ENCODE measurements around the gene EPS15. TPM values are rescaled to one million over a fixed set of nuclear protein-coding genes. Genes with fewer than 3 reads are reported as not detected.

The EPS15 gene
- total and polyA plus RNA-seq, 5 experiments from 2014 or later, result 29.5 to 53.8 (median 41.1) TPM

DNA sequence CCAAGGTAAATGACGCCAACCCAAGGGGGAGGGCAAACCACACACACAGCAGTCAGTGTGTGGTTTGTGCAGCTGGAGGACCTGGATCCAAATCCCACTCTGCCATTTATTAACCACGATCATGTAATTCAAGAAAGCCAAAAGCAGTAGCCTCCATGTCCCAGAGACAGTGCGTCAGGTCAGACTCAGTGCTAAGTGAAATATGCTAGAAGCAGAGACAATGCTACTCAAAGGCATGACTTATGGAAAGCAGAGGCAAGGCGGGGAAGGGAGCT is 202.3 kb downstream of the EPS15 start:
- Mint-ChIP-seq H3K9me3 (no peaks in the 10 kb centered on the region), H3K4me1 (peaks cover 0 to 7% (median 1%) of the 10 kb centered on the region in 4 donors), H3K4me3 (no peak overlapping the region), H3K27me3 (peaks cover 0 to 2% (median 0%) of the 10 kb centered on the region in 5 donors), H3K36me3 (no peaks in the 10 kb centered on the region), H3K27ac (no peak overlapping the region)
- ATAC-seq (no peak), DNase-seq (no peak)
- POLR2A ChIA-PET, result no interaction called here

DNA sequence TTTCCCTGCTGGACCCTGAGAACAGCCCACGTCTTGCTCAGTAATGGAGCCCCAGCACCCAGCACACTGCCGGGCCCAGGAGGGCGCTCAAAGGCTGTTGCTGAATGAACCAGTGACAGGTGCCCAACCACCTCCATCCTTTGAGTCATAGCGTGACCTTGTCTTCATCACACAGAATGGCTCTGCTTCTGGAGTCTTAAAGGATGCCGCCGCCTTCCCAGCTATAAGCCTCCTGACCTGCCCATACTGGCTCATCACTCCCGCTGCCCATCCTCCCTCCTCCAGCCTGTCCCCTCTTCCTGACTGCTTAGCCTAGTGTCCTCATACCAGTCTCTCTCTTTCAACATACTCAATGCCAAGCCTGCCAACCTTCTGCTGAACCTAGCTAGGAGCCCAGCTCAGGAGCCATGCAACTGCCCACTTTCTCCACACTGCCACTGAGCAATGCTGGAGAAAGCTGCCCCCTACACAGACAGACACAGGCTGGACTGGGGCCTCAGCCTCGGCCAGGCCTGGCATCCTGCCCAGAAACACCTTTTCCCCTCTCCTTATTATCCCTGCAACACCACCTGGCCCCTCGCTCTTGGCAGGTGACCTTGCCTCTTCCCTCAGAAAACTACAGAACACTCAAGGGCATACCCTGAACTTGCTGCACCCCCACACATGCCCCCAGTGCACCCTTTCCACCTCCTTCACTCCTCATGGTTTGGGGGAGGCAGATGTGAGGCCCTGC is 202.8 kb downstream of the EPS15 start:
- H3K27ac Mint-ChIP-seq, result no peak overlapping the region
- peaks cover 0 to 7% (median 1%) of the 10 kb centered on the region in 4 donors for H3K4me1 Mint-ChIP-seq
- ATAC-seq, result no peak

DNA sequence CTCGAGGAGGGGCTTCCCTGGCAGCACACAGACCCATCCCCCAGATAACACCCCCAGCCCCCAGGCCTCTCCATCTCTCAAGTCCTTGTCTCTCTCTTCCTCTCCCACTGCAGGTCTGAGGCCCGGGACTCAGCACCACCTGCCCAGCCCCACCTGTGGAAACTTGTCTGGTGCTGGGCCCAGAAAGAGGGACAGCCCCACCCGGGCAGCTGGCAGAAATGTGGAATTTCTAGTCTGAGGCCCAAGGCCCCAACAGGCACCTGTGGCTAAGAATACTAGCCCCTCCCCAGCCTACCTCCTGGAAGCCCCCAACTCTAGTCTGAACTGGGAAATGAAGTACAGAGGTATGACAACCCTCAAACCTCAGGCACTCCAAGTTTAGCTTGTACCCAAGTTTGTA is 204.1 kb downstream of the EPS15 start:
- ATAC-seq, result no peak

More for the DNA sequence above, 202.8 kb downstream of the EPS15 start:
- no peak overlapping the region for H3K4me3 Mint-ChIP-seq
- peaks cover 0 to 2% (median 0%) of the 10 kb centered on the region in 5 donors for H3K27me3 Mint-ChIP-seq
- POLR2A ChIA-PET, result no interaction called here
- H3K9me3 Mint-ChIP-seq, result no peaks in the 10 kb centered on the region
- no peak for DNase-seq
- no peaks in the 10 kb centered on the region for H3K36me3 Mint-ChIP-seq

DNA sequence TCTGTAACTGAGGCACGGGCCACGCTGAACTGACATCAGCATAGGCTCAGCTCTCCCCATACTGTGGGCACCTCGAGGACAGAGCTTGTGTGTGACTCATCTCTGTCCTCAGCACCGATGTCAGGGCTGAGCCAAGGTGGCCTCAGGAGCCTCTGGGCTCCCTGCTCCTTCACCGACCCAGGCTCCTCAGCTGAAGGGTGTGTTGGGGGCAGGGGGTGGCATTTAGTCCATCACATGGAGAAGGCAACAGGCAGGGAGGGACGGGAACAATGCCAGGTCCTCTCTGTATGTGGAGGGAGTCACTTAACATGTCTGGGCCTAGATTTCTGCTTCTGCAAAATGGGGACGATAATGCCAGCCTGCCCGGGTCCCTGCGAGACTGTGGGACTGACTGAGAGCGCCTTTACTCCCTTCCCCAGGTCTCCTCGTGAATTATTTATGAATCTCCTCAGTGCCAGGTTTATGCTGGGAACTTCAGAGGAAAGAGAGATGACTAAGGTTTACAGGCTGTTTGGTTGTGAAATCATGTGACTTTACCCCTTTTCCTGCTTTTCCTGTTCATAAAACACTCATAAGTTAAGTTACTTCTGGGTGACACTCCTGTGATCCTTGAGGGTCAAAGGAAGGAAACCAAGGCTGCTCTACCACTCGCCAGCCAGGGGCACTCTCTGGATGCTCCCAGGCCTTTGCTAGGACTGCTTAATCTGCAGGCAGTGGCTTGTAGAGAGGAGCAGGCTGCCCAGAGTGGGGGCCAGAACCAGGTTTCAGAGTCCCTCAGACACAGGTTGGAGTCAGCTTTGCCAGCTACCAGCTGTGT is 204.9 kb downstream of the EPS15 start:
- POLR2A ChIA-PET, result interaction anchor here (0.6 kb wide), 1 partner anchor 215 kb away, joined by 5 read pairs; no protein-coding TSS in a partner anchor
- Mint-ChIP-seq H3K27ac (peak overlapping the region in 2 of 10 donors; percentile 35 to 64), H3K9me3 (no peaks in the 10 kb centered on the region), H3K4me1 (peaks cover 0 to 7% (median 4%) of the 10 kb centered on the region in 4 donors), H3K4me3 (no peak overlapping the region), H3K27me3 (peaks cover 0 to 2% (median 0%) of the 10 kb centered on the region in 5 donors), H3K36me3 (no peaks in the 10 kb centered on the region)
- DNase-seq (no peak), ATAC-seq (no peak)

More for the DNA sequence above, 204.1 kb downstream of the EPS15 start:
- POLR2A ChIA-PET, result interaction anchor here (0.6 kb wide), 1 partner anchor 215 kb away, joined by 5 read pairs; no protein-coding TSS in a partner anchor
- peaks cover 0 to 2% (median 0%) of the 10 kb centered on the region in 5 donors for H3K27me3 Mint-ChIP-seq
- H3K4me1 Mint-ChIP-seq, result peaks cover 0 to 7% (median 4%) of the 10 kb centered on the region in 4 donors
- no peaks in the 10 kb centered on the region for H3K36me3 Mint-ChIP-seq
- H3K27ac Mint-ChIP-seq, result peak overlapping the region in 1 of 10 donors; percentile 22
- H3K9me3 Mint-ChIP-seq, result no peaks in the 10 kb centered on the region
- no peak overlapping the region for H3K4me3 Mint-ChIP-seq
- no peak for DNase-seq

DNA sequence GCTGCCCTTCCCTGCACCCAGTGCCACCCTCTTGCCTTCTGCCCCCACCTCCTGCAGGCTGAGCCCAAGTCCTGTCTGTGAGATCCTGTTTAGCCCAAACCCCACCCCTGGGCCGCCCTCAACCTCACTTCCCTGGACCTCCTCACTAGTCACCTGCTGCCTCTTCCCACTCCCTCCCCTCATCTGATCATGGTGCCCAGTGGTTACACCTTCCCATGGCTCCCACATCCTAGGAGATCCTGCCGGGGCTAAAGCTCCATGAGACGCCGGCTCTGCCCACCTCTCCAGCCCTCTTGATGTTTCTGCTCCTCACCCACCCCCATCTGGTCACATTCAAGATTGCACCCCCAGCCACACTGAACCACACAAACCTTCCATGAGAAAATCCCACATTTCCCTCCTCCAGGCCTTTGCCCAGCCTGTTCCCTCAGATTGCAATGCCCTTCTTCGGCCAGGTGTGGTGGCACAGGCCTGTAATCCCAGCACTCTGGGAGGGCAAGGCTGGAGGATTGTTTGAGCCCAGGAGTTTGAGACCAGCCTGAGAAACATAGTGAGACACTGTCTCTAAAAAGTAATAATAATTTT is 205.7 kb downstream of the EPS15 start:
- ATAC-seq, result no peak
- H3K27ac Mint-ChIP-seq, result peak overlapping the region in 3 of 10 donors; percentile 19 to 73 (median 62)
- H3K27me3 Mint-ChIP-seq, result no peaks in the 10 kb centered on the region
- H3K36me3 Mint-ChIP-seq, result no peaks in the 10 kb centered on the region
- POLR2A ChIA-PET, result no interaction called here
- no peak for DNase-seq
- peaks cover 0 to 7% (median 4%) of the 10 kb centered on the region in 4 donors for H3K4me1 Mint-ChIP-seq
- H3K9me3 Mint-ChIP-seq, result no peaks in the 10 kb centered on the region
- H3K4me3 Mint-ChIP-seq, result no peak overlapping the region

DNA sequence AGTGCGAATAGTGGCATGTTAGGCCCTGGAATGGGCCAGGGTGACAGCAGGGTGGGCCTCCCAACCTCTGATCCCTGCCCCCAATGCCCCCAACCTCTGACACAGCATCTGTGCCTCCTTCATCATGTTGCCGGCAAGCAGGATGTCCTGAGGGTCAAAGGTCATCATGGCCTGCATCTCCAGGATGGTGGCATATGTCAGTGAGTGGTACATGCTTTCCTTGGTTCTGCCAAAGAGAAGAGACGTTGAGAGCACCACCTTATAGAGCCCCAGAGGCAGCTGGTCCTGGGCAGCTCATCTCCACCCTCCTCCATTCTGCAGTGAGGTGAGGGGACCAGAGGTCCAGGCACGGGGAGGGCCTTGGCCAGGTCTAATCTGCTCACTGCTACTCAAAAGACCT is 206.3 kb downstream of the EPS15 start:
- Mint-ChIP-seq H3K4me3 (no peak overlapping the region), H3K9me3 (no peaks in the 10 kb centered on the region), H3K36me3 (no peaks in the 10 kb centered on the region), H3K27ac (no peak overlapping the region), H3K4me1 (peaks cover 0 to 7% (median 4%) of the 10 kb centered on the region in 4 donors), H3K27me3 (no peaks in the 10 kb centered on the region)
- ATAC-seq (no peak), DNase-seq (no peak)
- POLR2A ChIA-PET, result no interaction called here

DNA sequence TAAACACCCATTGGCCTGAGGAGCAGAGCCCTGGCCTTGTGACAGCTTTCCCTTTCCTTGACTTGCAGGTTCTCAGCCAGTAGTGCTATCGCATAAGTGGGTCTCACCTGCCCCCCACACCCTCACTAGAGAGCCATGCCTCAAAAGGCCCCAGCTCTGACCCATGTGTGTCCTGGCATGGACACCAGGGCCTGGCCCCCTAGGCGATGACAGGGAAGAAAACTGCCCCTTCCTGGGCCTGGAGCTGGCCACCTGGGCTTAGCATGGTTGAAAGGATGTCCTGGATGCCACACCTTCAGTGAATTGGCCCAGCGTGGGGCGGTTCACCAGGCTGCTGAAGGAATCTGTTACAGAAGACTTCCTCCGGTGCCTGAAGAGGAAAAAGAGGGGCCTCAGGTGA is 207.2 kb downstream of the EPS15 start:
- Mint-ChIP-seq H3K27ac (no peak overlapping the region), H3K9me3 (no peaks in the 10 kb centered on the region), H3K27me3 (no peaks in the 10 kb centered on the region), H3K36me3 (no peaks in the 10 kb centered on the region), H3K4me3 (no peak overlapping the region), H3K4me1 (peaks cover 0 to 7% (median 4%) of the 10 kb centered on the region in 4 donors)
- ATAC-seq (no peak), DNase-seq (peak in 1 of 10 donors; percentile 23)
- POLR2A ChIA-PET, result no interaction called here

DNA sequence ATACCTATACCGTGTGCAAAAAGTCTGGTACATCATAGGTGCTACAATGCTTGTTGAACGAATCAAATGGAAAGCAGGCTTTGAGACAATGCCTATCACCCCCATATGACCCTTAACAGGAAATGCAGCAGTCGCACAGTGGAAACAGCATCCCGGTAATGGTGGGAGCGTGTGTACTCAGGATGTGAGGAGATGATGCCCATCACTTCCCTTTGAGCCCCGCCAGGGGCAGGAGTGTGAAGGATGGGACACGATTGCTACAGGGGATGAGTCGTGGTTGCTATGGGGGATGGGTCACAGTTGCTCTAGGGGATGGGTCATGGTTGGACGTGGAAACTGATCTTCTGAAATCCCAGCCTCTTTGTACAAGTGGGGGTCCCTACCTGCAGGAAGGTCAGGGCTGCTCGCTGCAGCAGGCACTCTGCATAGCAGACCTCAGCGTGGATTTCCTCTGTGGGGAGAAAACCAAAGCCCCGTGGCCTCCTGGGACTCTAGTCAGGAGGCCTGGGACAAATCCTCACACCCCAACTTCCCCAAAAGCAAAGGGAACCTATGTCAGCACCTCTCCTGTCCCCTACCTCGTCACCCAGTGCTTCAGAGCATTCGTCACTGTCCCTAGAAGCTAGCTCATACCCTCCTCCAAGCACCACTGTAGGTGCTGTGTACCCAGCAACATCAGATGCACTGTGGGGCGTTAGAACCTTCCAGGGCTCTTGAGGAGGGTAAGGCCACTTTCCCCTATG is 208.0 kb downstream of the EPS15 start:
- ATAC-seq, result no peak

DNA sequence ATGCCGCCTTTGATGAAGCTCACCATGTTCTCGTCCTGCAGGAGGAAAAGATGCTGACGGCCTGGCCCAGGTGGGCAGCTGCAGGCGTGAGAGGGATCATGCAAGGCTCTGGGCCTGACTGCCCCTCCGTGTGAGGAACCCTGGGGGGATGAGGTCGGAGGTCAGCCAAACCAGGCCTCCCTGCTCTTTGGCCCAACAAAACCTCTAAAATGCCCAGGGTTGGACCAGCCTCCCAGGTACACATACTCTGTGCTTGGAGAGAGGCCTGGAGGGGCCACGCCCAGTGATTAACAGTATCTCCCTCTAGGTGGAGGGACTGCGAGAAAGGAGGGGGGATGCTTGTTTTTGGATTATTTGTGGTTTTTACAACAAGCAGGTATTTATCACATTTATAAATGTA is 209.8 kb downstream of the EPS15 start:
- no peak for DNase-seq
- no peaks in the 10 kb centered on the region for H3K36me3 Mint-ChIP-seq
- ATAC-seq, result no peak
- H3K4me1 Mint-ChIP-seq, result peaks cover 0 to 6% (median 2%) of the 10 kb centered on the region in 4 donors
- H3K4me3 Mint-ChIP-seq, result no peak overlapping the region
- H3K27ac Mint-ChIP-seq, result no peak overlapping the region
- no peaks in the 10 kb centered on the region for H3K9me3 Mint-ChIP-seq
- no peaks in the 10 kb centered on the region for H3K27me3 Mint-ChIP-seq
- POLR2A ChIA-PET, result no interaction called here

More for the DNA sequence above, 208.0 kb downstream of the EPS15 start:
- H3K27me3 Mint-ChIP-seq, result no peaks in the 10 kb centered on the region
- peaks cover 0 to 7% (median 4%) of the 10 kb centered on the region in 4 donors for H3K4me1 Mint-ChIP-seq
- DNase-seq, result no peak
- no peaks in the 10 kb centered on the region for H3K9me3 Mint-ChIP-seq
- H3K4me3 Mint-ChIP-seq, result no peak overlapping the region
- H3K27ac Mint-ChIP-seq, result peak overlapping the region in 1 of 10 donors; percentile 67
- POLR2A ChIA-PET, result no interaction called here
- no peaks in the 10 kb centered on the region for H3K36me3 Mint-ChIP-seq

DNA sequence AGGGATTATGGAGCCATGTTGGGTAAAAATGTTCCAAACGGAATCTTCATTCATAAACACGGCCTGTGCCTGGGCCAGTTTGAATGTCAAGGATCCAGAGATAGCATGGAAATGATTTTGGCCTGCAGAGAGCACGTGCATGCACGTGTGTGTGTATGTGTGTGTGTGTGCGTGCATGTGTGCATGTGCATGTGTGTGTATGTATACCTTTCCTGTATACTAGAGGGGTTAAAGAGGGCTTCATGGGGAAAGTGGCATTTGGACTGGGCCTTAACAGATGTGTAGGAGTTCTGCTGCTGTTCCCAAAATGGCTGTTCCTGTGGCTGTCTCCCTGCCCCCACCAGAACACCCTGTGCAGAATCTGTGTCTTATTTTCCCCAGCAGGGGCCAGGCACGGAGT is 210.4 kb downstream of the EPS15 start:
- ATAC-seq (no peak), DNase-seq (no peak)
- H3K4me1 Mint-ChIP-seq, result peaks cover 0 to 6% (median 0%) of the 10 kb centered on the region in 4 donors
- no peaks in the 10 kb centered on the region for H3K36me3 Mint-ChIP-seq
- no peaks in the 10 kb centered on the region for H3K27me3 Mint-ChIP-seq
- no peak overlapping the region for H3K27ac Mint-ChIP-seq
- no peaks in the 10 kb centered on the region for H3K9me3 Mint-ChIP-seq
- POLR2A ChIA-PET, result no interaction called here
- no peak overlapping the region for H3K4me3 Mint-ChIP-seq

DNA sequence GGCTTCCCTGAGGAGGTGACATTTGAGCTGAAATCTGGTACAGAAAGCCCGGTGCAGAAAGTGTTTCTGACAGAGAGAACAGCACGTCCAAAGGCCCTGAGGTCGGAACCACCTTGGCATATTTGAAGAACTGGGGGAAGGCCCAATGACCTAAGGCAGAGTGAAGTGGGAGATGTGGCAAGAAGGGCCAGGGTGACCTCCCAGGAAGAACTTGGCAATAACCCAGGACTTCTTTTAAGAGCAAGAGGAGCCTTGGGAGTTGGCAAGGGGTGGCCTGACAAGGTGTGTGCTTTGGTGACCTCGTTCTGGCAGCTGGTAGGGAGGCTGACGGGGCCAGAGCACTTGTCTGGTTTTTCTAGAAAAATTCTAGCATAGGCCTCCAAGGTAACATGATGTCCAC is 212.1 kb downstream of the EPS15 start:
- H3K9me3 Mint-ChIP-seq, result no peaks in the 10 kb centered on the region
- no peak overlapping the region for H3K4me3 Mint-ChIP-seq
- H3K27ac Mint-ChIP-seq, result no peak overlapping the region
- POLR2A ChIA-PET, result no interaction called here
- H3K4me1 Mint-ChIP-seq, result peaks cover 0 to 6% (median 0%) of the 10 kb centered on the region in 4 donors
- DNase-seq (no peak), ATAC-seq (no peak)
- H3K27me3 Mint-ChIP-seq, result no peaks in the 10 kb centered on the region
- H3K36me3 Mint-ChIP-seq, result no peaks in the 10 kb centered on the region

DNA sequence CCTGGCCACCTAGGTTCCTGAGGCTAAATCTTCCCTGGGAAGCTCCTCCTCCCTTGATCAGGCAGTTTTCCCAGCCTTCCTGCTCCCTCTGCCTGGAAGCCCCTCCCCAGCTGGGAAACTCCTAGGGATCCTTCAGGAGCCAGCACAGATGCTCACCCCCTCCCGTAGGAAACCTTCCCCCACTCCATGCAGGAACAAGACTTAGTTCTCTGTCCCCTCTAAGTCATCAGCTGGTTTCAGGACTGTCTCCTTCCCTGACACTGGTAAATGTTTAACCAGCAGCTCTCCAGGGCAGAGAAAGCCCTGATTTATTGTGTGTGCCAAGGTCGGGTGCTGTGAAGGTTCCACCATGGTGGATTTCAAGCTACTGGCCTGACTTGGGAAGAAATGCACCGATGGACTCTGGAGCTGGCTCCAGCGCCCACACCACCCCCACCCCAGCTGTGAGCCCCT is 213.7 kb downstream of the EPS15 start:
- H3K27me3 Mint-ChIP-seq, result no peaks in the 10 kb centered on the region
- H3K4me1 Mint-ChIP-seq, result no peaks in the 10 kb centered on the region
- no peaks in the 10 kb centered on the region for H3K9me3 Mint-ChIP-seq
- no peak for ATAC-seq
- POLR2A ChIA-PET, result no interaction called here
- H3K4me3 Mint-ChIP-seq, result no peak overlapping the region
- no peak for DNase-seq
- no peak overlapping the region for H3K27ac Mint-ChIP-seq
- no peaks in the 10 kb centered on the region for H3K36me3 Mint-ChIP-seq
